ENCODE results near the gene DYRK3. TPM values are rescaled to one million over a fixed set of nuclear protein-coding genes. Genes with fewer than 3 reads are reported as not detected.

Gene DYRK3
- total RNA-seq, 1 experiment from 2014 or later = 45.4 TPM

GRCh38 chr1:206646504-206646903, 11.2 kb downstream of the DYRK3 start:
- Mint-ChIP-seq H3K36me3 (ENCODE audit: insufficient read depth, unreplicated experiment) (peaks cover 58% of the 10 kb centered on the region), H3K4me3 (ENCODE audit: unreplicated experiment) (no peak overlapping the region), H3K9me3 (ENCODE audit: unreplicated experiment) (no peaks in the 10 kb centered on the region), H3K4me1 (ENCODE audit: insufficient read depth, unreplicated experiment) (peaks cover 7% of the 10 kb centered on the region), H3K27me3 (ENCODE audit: insufficient read depth, unreplicated experiment) (no peaks in the 10 kb centered on the region), H3K27ac (ENCODE audit: low read depth, unreplicated experiment) (peak overlapping the region; percentile 3)
- POLR2A ChIA-PET = interaction anchor here (1.2 to 5.5 kb wide), 6 partner anchors 10 to 263 kb away, joined by 3 to 39 read pairs (median 6); partner anchors contain the start of gene DYRK3
- TF ChIP-seq CTCF (IDR thresholded peaks at IDR 0.05; ENCODE audit: unreplicated experiment) = no peak
- no TSS peak for BruUV-seq (replicated peaks)
- DNase-seq (ENCODE audit: unreplicated experiment) = no peak
- CTCF ChIA-PET = interaction anchor here (0.7 to 36.8 kb wide), 8 partner anchors 5 to 410 kb away, joined by 3 to 1191 read pairs (median 5); partner anchors contain the start of genes DYRK3 and EIF2D
- intact Hi-C loops (cut with micrococcal nuclease) = no loop called here

DNA sequence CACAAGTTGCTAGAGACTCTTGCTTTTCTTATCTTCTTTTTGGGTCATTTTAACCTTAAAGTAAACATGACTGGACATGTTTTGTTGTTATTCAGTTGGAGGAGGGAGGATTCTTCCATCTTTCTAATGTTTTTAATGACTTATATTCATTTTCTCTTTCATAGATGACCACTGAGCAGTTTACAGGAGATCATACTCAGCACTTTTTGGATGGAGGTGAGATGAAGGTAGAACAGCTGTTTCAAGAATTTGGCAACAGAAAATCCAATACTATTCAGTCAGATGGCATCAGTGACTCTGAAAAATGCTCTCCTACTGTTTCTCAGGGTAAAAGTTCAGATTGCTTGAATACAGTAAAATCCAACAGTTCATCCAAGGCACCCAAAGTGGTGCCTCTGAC, 11.9 kb downstream of the DYRK3 start:
- TF ChIP-seq CTCF (IDR thresholded peaks at IDR 0.05; ENCODE audit: unreplicated experiment) = no peak
- DNase-seq (ENCODE audit: unreplicated experiment) = no peak
- BruUV-seq (replicated peaks) = no TSS peak
- H3K4me3 Mint-ChIP-seq (ENCODE audit: unreplicated experiment) = no peak overlapping the region
- CTCF ChIA-PET = interaction anchor here (0.6 to 36.8 kb wide), 8 partner anchors 5 to 163 kb away, joined by 3 to 1191 read pairs (median 4); partner anchors contain the start of genes DYRK3 and EIF2D
- H3K4me1 Mint-ChIP-seq (ENCODE audit: insufficient read depth, unreplicated experiment) = peaks cover 12% of the 10 kb centered on the region
- H3K27me3 Mint-ChIP-seq (ENCODE audit: insufficient read depth, unreplicated experiment) = no peaks in the 10 kb centered on the region
- peaks cover 63% of the 10 kb centered on the region for H3K36me3 Mint-ChIP-seq (ENCODE audit: insufficient read depth, unreplicated experiment)
- intact Hi-C loops (cut with micrococcal nuclease) = no loop called here
- no peaks in the 10 kb centered on the region for H3K9me3 Mint-ChIP-seq (ENCODE audit: unreplicated experiment)
- H3K27ac Mint-ChIP-seq (ENCODE audit: low read depth, unreplicated experiment) = peak overlapping the region; percentile 3
- POLR2A ChIA-PET = interaction anchor here (1.0 to 5.5 kb wide), 3 partner anchors 9 to 15 kb away, joined by 3 to 39 read pairs (median 11); partner anchors contain the start of gene DYRK3

DNA sequence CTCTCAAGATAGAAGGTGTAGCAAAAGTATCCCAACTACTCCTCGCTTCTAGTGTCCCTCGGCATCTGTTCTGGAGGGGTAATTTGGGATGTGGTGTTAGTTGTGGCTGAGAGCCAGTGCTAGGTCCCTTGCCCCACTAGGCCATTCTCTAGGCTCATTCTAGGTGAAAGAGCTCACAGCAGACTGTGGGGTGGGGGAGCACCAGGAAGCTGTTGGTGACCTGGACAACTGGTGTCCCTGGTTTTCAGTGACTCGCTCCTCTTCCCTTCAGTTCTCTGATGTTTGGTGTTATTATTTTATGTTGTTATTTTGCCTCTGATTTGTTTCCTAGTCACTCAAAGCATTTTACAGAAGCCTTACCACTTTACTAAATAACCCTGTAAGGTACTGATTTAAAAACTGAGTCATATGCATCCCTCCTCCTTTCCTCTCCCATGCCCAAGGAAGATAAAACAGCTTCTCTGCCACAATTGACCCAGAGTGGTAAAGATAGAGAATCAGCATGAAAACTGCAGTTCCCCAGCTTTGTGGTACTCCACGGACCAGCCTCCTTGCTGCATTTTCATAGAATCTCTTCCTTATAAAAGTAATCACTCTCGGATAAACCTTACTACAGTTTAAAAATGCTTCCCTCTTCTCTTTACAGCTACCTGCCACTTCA, 14.1 kb downstream of the DYRK3 start:
- Mint-ChIP-seq H3K36me3 (ENCODE audit: insufficient read depth, unreplicated experiment) (peaks cover 67% of the 10 kb centered on the region), H3K9me3 (ENCODE audit: unreplicated experiment) (no peaks in the 10 kb centered on the region), H3K27ac (ENCODE audit: low read depth, unreplicated experiment) (no peak overlapping the region), H3K27me3 (ENCODE audit: insufficient read depth, unreplicated experiment) (no peaks in the 10 kb centered on the region), H3K4me1 (ENCODE audit: insufficient read depth, unreplicated experiment) (peaks cover 16% of the 10 kb centered on the region), H3K4me3 (ENCODE audit: unreplicated experiment) (no peak overlapping the region)
- ChIA-PET POLR2A (interaction anchor here (0.5 to 5.5 kb wide), 7 partner anchors 10 to 1091 kb away, joined by 3 to 39 read pairs (median 5); partner anchors contain the start of genes DYRK3 and EIF2D), CTCF (interaction anchor here (0.9 to 36.8 kb wide), 9 partner anchors 8 to 265 kb away, joined by 3 to 1191 read pairs (median 5); partner anchors contain the start of gene DYRK3)
- no TSS peak for BruUV-seq (replicated peaks)
- DNase-seq (ENCODE audit: unreplicated experiment) = no peak
- no peak for TF ChIP-seq CTCF (IDR thresholded peaks at IDR 0.05; ENCODE audit: unreplicated experiment)
- intact Hi-C loops (cut with micrococcal nuclease) = no loop called here

DNA sequence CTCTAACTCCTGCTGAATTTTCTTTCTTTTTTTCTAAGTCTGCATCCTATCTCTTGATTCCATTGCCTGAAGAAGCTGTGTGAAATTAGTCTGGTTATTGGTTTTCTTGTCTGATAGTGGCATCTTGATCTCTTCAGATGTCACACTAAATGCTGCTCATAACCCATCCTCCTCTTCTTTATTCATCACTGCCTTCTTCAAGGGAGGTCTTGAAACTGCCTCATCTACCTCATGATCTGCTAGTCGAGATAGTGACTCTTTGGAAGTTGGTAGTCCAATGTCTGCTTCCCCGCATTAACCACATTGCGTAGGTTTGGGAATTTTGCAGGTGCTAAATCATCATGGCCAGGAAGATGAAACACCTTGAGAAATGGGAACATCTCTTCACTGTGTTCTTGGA, 15.7 kb downstream of the DYRK3 start:
- Mint-ChIP-seq H3K9me3 (ENCODE audit: unreplicated experiment) (no peaks in the 10 kb centered on the region), H3K36me3 (ENCODE audit: insufficient read depth, unreplicated experiment) (peaks cover 55% of the 10 kb centered on the region), H3K4me3 (ENCODE audit: unreplicated experiment) (no peak overlapping the region), H3K4me1 (ENCODE audit: insufficient read depth, unreplicated experiment) (peaks cover 16% of the 10 kb centered on the region), H3K27ac (ENCODE audit: low read depth, unreplicated experiment) (no peak overlapping the region), H3K27me3 (ENCODE audit: insufficient read depth, unreplicated experiment) (no peaks in the 10 kb centered on the region)
- BruUV-seq (replicated peaks) = no TSS peak
- ChIA-PET POLR2A (interaction anchor here (1.0 kb wide), 1 partner anchor 15 kb away, joined by 4 read pairs; the partner anchor contains the start of gene DYRK3), CTCF (interaction anchor here (0.6 to 36.8 kb wide), 5 partner anchors 9 to 172 kb away, joined by 3 to 1191 read pairs (median 6); partner anchors contain the start of gene DYRK3)
- no peak for TF ChIP-seq CTCF (IDR thresholded peaks at IDR 0.05; ENCODE audit: unreplicated experiment)
- DNase-seq (ENCODE audit: unreplicated experiment) = no peak
- intact Hi-C loops (cut with micrococcal nuclease) = no loop called here

Measured in MCF 10A (cell line).